Peyer's patch (tissue), 4 donors: ENCODE measurements around the gene SHC3.

Source experiments
- POLR2A ChIP-seq, 2 donors: fragments of 450-650 bp; IDR thresholded peaks; one replicate each; pipeline ENCODE4 v1.5.1; 2017; ENCODE audit warnings: antibody characterized with exemption in 2 of 2, mild to moderate bottlenecking in 2 of 2, moderate library complexity in 2 of 2
- TF ChIP-seq, protein P1 (sequence below), 6 experiments: fragments of 450-650 bp in 4 of 6; fragments of 200-600 bp in 2 of 6; sonication (generic) in 1 of 6; IDR thresholded peaks; one replicate each; pipeline ENCODE4 v1.5.1; 2017 to 2019; ENCODE audit warnings: antibody characterized with exemption in 6 of 6, mild to moderate bottlenecking in 3 of 6, moderate library complexity in 1 of 6

DNA sequence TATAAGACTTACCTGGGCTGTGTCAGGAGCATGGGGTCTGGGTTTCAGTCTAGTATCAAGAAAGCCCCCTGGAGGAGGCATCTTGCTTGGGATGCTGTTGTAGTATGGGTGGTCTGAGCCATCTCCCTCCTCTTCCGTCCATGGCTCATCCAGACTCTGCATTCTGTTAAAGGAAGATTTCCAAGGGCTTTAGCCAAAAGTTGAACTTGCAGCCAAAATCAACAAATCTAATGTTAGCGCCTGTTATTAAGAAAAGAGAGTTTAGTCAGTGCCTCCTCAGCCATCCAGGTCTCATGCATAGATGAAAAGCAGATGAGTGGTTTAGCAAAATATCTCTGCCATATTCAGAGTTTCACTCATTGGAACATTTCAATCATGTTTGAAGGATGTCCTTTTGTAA, 131.8 kb downstream of the SHC3 start:
- TF ChIP-seq, protein P1, sequence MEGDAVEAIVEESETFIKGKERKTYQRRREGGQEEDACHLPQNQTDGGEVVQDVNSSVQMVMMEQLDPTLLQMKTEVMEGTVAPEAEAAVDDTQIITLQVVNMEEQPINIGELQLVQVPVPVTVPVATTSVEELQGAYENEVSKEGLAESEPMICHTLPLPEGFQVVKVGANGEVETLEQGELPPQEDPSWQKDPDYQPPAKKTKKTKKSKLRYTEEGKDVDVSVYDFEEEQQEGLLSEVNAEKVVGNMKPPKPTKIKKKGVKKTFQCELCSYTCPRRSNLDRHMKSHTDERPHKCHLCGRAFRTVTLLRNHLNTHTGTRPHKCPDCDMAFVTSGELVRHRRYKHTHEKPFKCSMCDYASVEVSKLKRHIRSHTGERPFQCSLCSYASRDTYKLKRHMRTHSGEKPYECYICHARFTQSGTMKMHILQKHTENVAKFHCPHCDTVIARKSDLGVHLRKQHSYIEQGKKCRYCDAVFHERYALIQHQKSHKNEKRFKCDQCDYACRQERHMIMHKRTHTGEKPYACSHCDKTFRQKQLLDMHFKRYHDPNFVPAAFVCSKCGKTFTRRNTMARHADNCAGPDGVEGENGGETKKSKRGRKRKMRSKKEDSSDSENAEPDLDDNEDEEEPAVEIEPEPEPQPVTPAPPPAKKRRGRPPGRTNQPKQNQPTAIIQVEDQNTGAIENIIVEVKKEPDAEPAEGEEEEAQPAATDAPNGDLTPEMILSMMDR (IDR thresholded peaks at IDR 0.05), result no peak
- no peak for TF ChIP-seq POLR2A (IDR thresholded peaks at IDR 0.05)
